Activated naive CD4-positive, alpha-beta T cell treated with anti-CD3 and anti-CD28 coated beads, Interleukin-2, amount 10 ng/mL, durations not matched to agents 7 days and 5 days (primary cell): ENCODE data around the gene RNF151.
"Not testable (repeated sequence)": the region's sequence is repeated elsewhere in the genome, so short reads cannot be mapped to it uniquely, and the experiment has no call there.

ENCODE experiments used
- CTCF ChIA-PET: fragments of 350-600 bp; sonication (Branson Sonifier 250); formaldehyde crosslinking; loops from one replicate; lab custom pipeline; 2021; ENCODE audit warnings: antibody characterized with exemption; lab: Charles Lee
- DNase-seq: peaks from one replicate; pipeline ENCODE4 v3.0.0-alpha.2; 2020
- H3K27ac Mint-ChIP-seq: one replicate; pipeline ENCODE4 v1.8.0; 2021; ENCODE audit warnings: mild to moderate bottlenecking, moderate library complexity, mixed read lengths
- H3K27me3 Mint-ChIP-seq: one replicate; pipeline ENCODE4 v1.8.0; 2021; ENCODE audit warnings: mild to moderate bottlenecking, mixed read lengths
- H3K36me3 Mint-ChIP-seq: one replicate; pipeline ENCODE4 v1.8.0; 2021; ENCODE audit warnings: mixed read lengths
- H3K4me1 Mint-ChIP-seq: one replicate; pipeline ENCODE4 v1.8.0; 2021; ENCODE audit warnings: mixed read lengths
- H3K4me3 Mint-ChIP-seq: one replicate; pipeline ENCODE4 v1.8.0; 2021; ENCODE audit warnings: mild to moderate bottlenecking, moderate library complexity, mixed read lengths
- H3K9me3 Mint-ChIP-seq: one replicate; pipeline ENCODE4 v1.8.0; 2021; ENCODE audit warnings: mixed read lengths

The RNF151 gene

GRCh38 chr16:1929578-1930337, 36.9 kb upstream of the RNF151 start:
- H3K27ac Mint-ChIP-seq, result no peak overlapping the region
- H3K36me3 Mint-ChIP-seq, result no peaks in the 10 kb centered on the region
- CTCF ChIA-PET, result interaction anchor here (1.0 to 2.5 kb wide), 5 partner anchors 11 to 147 kb away, joined by 3 to 10 read pairs (median 8); partner anchors contain the start of genes NUBP2 and SPSB3
- no peaks in the 10 kb centered on the region for H3K9me3 Mint-ChIP-seq
- H3K27me3 Mint-ChIP-seq, result peaks cover 39% of the 10 kb centered on the region
- peak; percentile 91 for DNase-seq
- H3K4me3 Mint-ChIP-seq, result peak overlapping the region; percentile 35
- H3K4me1 Mint-ChIP-seq, result peaks cover 4% of the 10 kb centered on the region

GRCh38 chr16:1930338-1930720, 36.3 kb upstream of the RNF151 start:
- DNase-seq, result no peak
- Mint-ChIP-seq H3K9me3 (no peaks in the 10 kb centered on the region), H3K27me3 (peaks cover 33% of the 10 kb centered on the region), H3K4me1 (peaks cover 4% of the 10 kb centered on the region), H3K4me3 (no peak overlapping the region), H3K36me3 (no peaks in the 10 kb centered on the region), H3K27ac (no peak overlapping the region)
- CTCF ChIA-PET, result interaction anchor here (0.8 to 2.5 kb wide), 3 partner anchors 10 to 68 kb away, joined by 3 to 8 read pairs (median 3); no protein-coding TSS in a partner anchor

DNA sequence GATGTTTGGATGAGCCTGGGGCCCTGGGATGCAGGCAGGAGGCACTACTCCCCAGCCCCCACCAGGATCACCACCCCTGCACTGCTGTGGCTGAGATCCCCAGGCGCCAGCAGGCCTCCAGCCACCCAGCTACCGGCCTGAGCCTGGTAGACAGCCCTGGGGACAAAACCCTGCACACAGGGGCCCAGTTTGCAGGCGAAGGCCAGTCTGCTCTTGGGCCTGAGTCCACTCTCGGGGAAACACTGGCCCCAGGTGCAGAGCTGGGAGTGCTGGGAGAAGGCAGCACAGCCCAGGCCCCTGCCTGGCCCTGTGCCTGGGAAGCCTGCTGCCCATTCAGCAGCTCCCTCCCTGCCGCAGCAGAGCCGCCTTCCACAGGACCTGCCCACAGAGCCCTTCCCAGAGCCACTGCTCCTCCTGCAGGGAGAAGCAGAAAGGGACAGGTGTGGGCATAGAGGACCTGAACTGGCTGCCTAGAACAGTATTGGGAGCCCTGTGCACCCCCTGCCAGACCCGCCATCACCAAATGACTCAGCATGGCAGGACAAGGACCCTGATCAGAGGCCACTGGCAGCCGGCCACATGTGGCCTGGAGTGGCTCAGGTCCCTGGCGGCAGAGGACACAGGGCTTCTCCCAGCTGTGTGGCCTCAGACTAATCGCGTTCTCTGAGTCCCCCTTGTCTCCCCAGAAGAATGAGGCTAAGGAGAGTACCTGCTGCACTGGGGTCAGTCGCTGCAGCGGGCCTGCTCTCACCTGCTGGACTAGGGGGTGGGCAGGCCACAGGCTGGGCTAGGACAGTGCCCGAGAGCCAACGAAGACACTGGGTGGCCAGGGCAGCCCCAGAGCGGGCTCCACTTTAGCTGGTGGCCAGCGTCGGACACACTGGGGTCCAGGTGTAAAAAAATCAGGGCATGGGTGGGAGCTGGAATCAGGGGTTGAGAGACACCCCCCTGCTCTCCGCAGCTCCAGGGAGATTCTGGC, 34.3 kb upstream of the RNF151 start:
- peaks cover 26% of the 10 kb centered on the region for H3K27me3 Mint-ChIP-seq
- H3K36me3 Mint-ChIP-seq, result no peaks in the 10 kb centered on the region
- DNase-seq, result no peak
- H3K4me3 Mint-ChIP-seq, result no peak overlapping the region
- CTCF ChIA-PET, result interaction anchor here (1.5 kb wide), 1 partner anchor 9 kb away, joined by 3 read pairs; no protein-coding TSS in a partner anchor
- H3K27ac Mint-ChIP-seq, result no peak overlapping the region
- H3K9me3 Mint-ChIP-seq, result no peaks in the 10 kb centered on the region
- peaks cover 4% of the 10 kb centered on the region for H3K4me1 Mint-ChIP-seq

DNA sequence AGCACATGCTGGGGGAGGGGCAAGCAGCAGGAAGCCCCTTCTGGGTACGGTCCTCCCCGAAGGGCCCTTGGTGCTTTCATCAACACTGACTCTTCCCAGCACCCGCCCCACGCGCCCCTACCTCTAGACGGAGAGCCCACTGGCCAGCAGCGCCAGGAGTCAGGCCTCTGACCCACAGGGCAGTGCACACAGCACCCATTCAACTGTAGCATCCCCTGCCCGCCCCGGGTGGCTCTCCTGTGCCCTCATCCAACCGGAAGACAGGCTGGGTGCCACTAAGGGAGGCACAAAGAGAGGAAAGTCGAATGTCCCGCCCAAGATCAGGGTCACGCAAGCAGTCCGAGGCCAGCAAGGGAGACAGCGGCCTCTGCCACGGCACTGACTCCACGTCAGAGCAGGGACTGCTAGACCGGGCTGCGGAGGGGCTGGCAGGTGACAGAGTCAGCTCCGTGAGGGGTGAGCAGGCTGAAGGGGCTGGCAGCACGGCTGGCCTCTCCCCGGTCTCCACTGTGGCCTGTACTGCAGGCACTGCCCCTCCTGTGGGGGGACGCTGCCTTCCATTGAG, 33.5 kb upstream of the RNF151 start:
- Mint-ChIP-seq H3K27me3 (peaks cover 23% of the 10 kb centered on the region), H3K4me1 (peaks cover 4% of the 10 kb centered on the region), H3K9me3 (no peaks in the 10 kb centered on the region), H3K27ac (no peak overlapping the region), H3K36me3 (no peaks in the 10 kb centered on the region), H3K4me3 (no peak overlapping the region)
- CTCF ChIA-PET, result interaction anchor here (1.5 kb wide), 1 partner anchor 8 kb away, joined by 3 read pairs; no protein-coding TSS in a partner anchor
- DNase-seq, result no peak

DNA sequence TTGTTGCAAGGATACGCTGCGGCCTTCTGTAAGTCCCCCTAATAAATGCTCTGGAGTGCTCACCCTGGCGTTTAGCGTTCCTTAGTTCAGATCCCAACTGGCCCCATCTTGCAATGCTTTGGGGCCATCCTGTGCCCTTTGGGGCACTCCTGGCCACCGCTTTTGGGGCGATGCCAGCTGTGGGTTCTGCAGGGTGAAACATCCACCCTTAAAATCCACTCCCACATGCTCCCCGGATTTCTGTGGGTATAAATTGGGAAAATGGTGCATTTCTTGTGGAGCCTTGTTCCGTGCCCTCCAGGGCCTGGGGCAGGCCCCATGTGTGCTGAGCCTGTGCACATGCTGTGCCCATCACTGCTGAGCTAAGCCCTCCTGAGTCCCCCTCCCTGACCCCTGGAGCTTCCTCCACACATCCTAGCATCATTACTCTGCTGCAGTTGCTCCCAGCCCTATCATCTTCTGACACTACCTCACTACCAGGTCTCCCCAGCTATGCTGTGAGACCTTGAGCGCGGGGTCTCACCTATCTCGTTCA, 29.6 kb upstream of the RNF151 start:
- H3K36me3 Mint-ChIP-seq, result peaks cover 2% of the 10 kb centered on the region
- peaks cover 17% of the 10 kb centered on the region for H3K27me3 Mint-ChIP-seq
- H3K27ac Mint-ChIP-seq, result no peak overlapping the region
- DNase-seq, result no peak
- CTCF ChIA-PET, result interaction anchor here (1.0 kb wide), 1 partner anchor 8 kb away, joined by 4 read pairs; no protein-coding TSS in a partner anchor
- no peak overlapping the region for H3K4me3 Mint-ChIP-seq
- peaks cover 10% of the 10 kb centered on the region for H3K4me1 Mint-ChIP-seq
- no peaks in the 10 kb centered on the region for H3K9me3 Mint-ChIP-seq

DNA sequence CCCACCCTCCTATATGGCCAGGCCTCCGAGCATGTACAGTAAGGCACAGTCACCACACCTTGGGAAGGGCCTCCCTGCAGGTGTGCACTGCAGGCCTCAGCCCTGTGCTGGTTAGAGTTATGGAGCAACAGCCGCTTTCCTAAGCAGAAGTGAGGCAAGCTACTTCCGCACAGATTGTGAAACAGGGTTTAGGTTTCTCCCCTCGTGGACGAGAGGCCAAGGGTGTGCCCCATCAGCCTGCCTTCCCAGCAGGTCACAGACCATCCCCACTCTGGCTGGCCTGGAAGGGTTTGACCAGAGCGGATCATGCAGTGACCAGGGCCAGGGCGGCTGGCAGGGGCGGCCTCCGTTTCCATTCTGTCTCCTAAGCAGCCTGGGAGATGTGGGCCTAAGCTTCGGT, 28.3 kb upstream of the RNF151 start:
- DNase-seq, result no peak
- CTCF ChIA-PET, result no interaction called here
- Mint-ChIP-seq H3K4me3 (no peak overlapping the region), H3K9me3 (no peaks in the 10 kb centered on the region), H3K27ac (no peak overlapping the region), H3K27me3 (peaks cover 4% of the 10 kb centered on the region), H3K36me3 (peaks cover 2% of the 10 kb centered on the region), H3K4me1 (peaks cover 18% of the 10 kb centered on the region)

DNA sequence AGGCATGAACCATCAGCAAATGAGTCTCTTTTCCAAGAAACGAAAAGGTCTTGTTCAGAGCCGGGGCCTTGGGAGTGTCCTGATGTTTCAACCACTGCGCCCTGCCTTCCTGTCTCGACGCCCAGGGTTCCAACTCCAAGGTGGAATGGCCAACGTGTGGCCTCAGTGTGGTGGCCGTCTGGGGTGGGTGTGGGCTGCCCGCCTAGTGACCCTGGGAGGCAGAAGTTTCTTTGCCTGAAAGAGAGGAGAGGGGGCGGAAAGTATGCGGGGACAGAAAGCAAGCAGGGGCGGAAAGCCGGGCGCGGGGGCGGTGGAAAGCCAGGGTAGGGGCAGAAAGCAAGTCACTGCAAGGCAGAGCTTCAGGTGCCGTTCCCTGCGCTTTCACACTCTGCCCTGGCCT, 27.7 kb upstream of the RNF151 start:
- Mint-ChIP-seq H3K36me3 (peaks cover 2% of the 10 kb centered on the region), H3K4me3 (no peak overlapping the region), H3K4me1 (peaks cover 24% of the 10 kb centered on the region), H3K9me3 (no peaks in the 10 kb centered on the region), H3K27ac (no peak overlapping the region), H3K27me3 (no peaks in the 10 kb centered on the region)
- DNase-seq, result no peak
- CTCF ChIA-PET, result no interaction called here

GRCh38 chr16:1939833-1940232, 26.8 kb upstream of the RNF151 start:
- H3K27ac Mint-ChIP-seq, H3K36me3 Mint-ChIP-seq, H3K9me3 Mint-ChIP-seq, DNase-seq, H3K4me3 Mint-ChIP-seq, H3K27me3 Mint-ChIP-seq: not testable (repeated sequence)
- CTCF ChIA-PET, result interaction anchor here (2.7 kb wide), 1 partner anchor 11 kb away, joined by 8 read pairs; no protein-coding TSS in a partner anchor
- peaks cover 30% of the 10 kb centered on the region for H3K4me1 Mint-ChIP-seq

DNA sequence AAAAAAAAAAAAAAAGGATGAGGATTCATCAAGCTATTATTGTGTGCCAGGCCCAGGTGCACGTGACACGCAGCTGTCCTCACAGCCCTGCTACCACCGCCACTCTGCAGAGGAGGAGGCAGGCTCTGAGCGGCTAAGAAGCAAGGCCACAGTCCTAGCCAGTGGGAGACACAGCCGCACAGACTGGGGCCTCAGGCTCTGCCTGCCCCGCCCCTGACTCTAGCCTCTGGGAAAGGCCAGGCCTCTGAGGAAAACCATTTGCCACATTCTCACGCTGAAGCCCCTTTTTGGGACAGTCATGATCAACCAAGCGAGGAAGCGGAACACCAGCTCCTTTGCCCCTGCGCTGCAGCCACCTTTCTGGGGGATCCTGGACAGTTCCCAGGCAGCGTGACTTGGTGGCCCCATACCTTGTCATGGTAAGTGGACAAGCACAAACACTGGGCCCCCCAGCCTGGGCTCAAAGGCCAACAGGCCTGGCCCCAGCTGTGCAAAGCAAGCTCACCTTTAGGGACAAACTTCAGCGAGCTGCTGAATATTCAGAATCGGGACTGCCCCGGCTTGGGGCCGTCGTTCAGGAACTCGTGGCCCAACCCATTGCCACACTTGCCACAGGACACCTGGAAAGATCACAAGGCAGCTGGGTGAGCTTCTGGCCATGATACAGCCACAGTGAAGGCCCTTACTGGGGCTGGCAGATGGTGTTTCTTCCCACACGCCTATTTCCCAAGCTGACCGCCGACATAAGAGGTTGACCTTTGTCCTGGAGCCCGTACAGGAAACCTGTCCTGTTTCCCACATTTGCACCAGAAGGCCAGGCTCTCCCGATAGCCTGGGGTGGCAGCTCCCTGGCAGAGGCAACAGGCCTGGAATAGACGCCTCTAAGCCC, 26.1 kb upstream of the RNF151 start:
- Mint-ChIP-seq H3K36me3 (peaks cover 2% of the 10 kb centered on the region), H3K4me3 (no peak overlapping the region), H3K4me1 (peaks cover 30% of the 10 kb centered on the region), H3K27me3 (no peaks in the 10 kb centered on the region), H3K27ac (no peak overlapping the region), H3K9me3 (no peaks in the 10 kb centered on the region)
- DNase-seq, result no peak
- CTCF ChIA-PET, result interaction anchor here (0.9 to 2.7 kb wide), 2 partner anchors 8 to 12 kb away, joined by 3 to 8 read pairs; no protein-coding TSS in a partner anchor

- Mint-ChIP-seq H3K27ac (peak overlapping the region; percentile 69), H3K9me3 (no peaks in the 10 kb centered on the region), H3K4me1 (peaks cover 30% of the 10 kb centered on the region)
Measured at GRCh38 chr16:1941162-1942046, 25.3 kb upstream of the RNF151 start.

DNA sequence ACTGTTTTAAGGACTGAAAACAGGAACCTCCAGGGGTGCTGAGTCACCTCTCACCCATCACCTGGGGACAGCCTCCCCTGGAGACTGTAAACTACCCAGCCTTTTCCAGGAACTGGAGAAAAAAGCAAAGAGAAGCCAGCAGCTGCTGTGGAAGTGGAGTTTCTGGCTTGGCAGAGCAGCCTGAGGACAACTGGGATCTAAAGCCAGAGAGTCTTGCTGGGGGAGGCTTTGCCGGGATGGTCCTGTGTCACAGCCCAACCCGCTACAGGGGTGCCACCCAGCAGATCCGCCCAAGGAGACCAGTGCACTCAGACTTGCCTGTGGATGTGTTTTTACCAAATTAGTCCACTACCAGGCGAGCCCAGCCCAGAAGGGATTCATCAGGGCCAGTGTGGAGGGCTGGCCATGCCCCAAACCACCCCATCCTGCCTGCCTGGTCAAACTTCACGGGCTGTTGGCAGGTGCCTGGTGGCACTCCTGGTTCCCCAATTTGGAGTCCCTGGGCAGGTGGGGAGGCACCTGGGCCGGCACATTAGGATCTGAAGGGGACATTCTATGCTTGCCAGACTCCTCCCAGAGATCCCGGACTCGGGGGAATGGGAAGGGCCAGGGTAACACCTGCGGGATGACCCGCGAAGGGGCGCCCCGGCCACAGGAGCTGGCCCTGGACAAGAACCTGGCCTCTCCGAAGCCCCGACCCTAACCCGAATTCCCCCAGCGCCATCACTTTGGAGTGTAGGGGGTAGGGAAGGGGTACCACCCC, 24.4 kb upstream of the RNF151 start:
- H3K27ac Mint-ChIP-seq, result peak overlapping the region; percentile 69
- H3K4me1 Mint-ChIP-seq, result peaks cover 30% of the 10 kb centered on the region

More at GRCh38 chr16:1941162-1942046, 25.3 kb upstream of the RNF151 start:
- peaks cover 2% of the 10 kb centered on the region for H3K36me3 Mint-ChIP-seq
- CTCF ChIA-PET, result interaction anchor here (0.9 to 2.7 kb wide), 3 partner anchors 9 to 23 kb away, joined by 3 to 8 read pairs (median 3); partner anchors contain the start of gene RPS2
- no peak for DNase-seq
- H3K27me3 Mint-ChIP-seq, result no peaks in the 10 kb centered on the region
- peak overlapping the region; percentile 82 for H3K4me3 Mint-ChIP-seq

More for the DNA sequence above, 24.4 kb upstream of the RNF151 start:
- Mint-ChIP-seq H3K4me3 (peak overlapping the region; percentile 82), H3K27me3 (no peaks in the 10 kb centered on the region), H3K36me3 (peaks cover 2% of the 10 kb centered on the region), H3K9me3 (no peaks in the 10 kb centered on the region)
- peak; percentile 38 for DNase-seq
- CTCF ChIA-PET, result interaction anchor here (1.0 to 2.7 kb wide), 2 partner anchors 13 to 22 kb away, joined by 3 to 8 read pairs; partner anchors contain the start of gene RPS2
